GM19452 (cell line): ENCODE measurements around the gene DEFB128.

Source experiments
- ATAC-seq: cut with Tn5 transposase; IDR thresholded peaks from one replicate; pipeline ENCODE4 v1.9.1; 2021; ENCODE audit not compliant: unreplicated experiment

Gene DEFB128

DNA sequence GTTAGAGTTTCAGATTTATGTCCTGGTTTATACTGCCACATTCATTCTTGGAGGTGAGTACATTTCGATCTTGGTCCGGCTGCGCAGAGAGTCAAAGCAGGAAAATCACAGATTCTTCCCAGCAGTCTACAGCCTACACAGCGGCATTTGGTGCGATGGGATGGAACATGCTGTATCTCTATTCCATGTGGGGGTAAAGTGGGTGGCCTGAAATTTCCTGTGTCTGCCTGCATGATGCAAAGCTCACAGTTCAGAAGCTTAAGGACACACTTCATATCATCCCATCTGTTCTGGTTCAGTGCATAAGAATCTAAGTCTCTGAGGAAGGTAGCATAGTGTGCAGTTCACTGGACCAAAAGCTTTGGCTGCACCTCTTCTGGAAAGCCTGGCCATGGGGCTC is 32.4 kb downstream of the DEFB128 start, which contains the start of gene DEFB127:
DEFB127 (plus strand) TSS at position 301 of the 400 bp plus-strand sequence; CDS start at position 392, 91 bp downstream.
- no peak for ATAC-seq

DNA sequence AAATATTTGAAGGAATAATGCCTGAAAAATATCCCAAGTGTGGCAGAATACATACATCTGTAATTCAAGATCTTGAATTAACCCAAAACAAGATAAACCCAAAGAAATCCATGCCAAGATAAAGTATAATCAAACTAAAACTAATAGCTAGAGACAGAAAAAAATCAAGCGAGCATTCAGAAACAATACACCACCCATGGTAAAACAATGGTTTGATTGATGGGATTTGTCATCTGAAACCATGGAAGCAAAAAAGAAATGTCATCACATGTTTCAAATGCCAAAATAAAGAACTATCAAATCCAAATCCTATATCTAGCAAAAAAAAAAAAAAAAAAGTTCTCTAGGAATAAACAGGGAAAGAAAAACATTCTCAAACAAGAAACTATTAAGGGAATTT is 37.4 kb downstream of the DEFB128 start:
- no peak for ATAC-seq

GRCh38 chr20:145877-146276 is 43.6 kb downstream of the DEFB128 start:
- ATAC-seq, result no peak

GRCh38 chr20:142290-142689 is 47.2 kb downstream of the DEFB128 start, which contains the start of gene DEFB126:
Gene DEFB126 (plus strand): TSS chr20:142590. CDS start chr20:142629, 39 bp downstream.
- ATAC-seq, result no peak
